GM12878 (cell line): ENCODE data around the gene TVP23C. TPM values are rescaled to one million over a fixed set of nuclear protein-coding genes. Genes with fewer than 3 reads are reported as not detected.
"Not testable (repeated sequence)": the region's sequence is repeated elsewhere in the genome, so short reads cannot be mapped to it uniquely, and the experiment has no call there.

Source experiments
- ATAC-seq: fragments of 200-7000 bp; cut with Tn5 transposase; 3 replicates; pipeline ENCODE4 v1.9.1; 2020; ENCODE audit warnings: mild to moderate bottlenecking, moderate library complexity
- BruUV-seq: library from RNA; stranded (reverse); fragments of 400-500 nt; replicated peaks from 2 replicates; lab custom pipeline; 2021; lab: Mats Ljungman, UMichigan
- CTCF ChIA-PET: fragments of 300-600 bp; sonication (Branson Sonifier 250); formaldehyde crosslinking; extraction: SDS; loops from one replicate; lab custom pipeline; 2021; ENCODE audit warnings: inconsistent platforms; lab: Yijun Ruan, JAX
- POLR2A ChIA-PET: fragments of 350-600 bp; formaldehyde crosslinking; extraction: SDS; loops from one replicate; lab custom pipeline; 2021; ENCODE audit warnings: inconsistent platforms; lab: Charles Lee
- RAD21 ChIA-PET: fragments of 300-600 bp; sonication (Branson Sonifier 250); formaldehyde crosslinking; loops from one replicate; lab custom pipeline; 2023; ENCODE audit warnings: antibody characterized with exemption; ENCODE audit not compliant: unreplicated experiment; lab: Charles Lee
- SMC1A ChIA-PET: fragments of 300-600 bp; sonication (Branson Sonifier 250); formaldehyde crosslinking; loops from one replicate; lab custom pipeline; 2023; ENCODE audit not compliant: unreplicated experiment, uncharacterized antibody; lab: Charles Lee
- DNase-seq: peaks from one replicate; pipeline ENCODE4 v3.0.0-alpha.2; 2011; ENCODE audit warnings: low read depth, low spot score
- FAIRE-seq: peaks from 3 replicates; lab custom pipeline; 2011; peaks lifted over from hg19 to GRCh38; lab: Jason Lieb, UNC
- H2AFZ ChIP-seq: 2 replicates; pipeline ENCODE4 v1.6.0; 2011; ENCODE audit warnings: low read depth, low read length, control low read depth; ENCODE audit not compliant: control insufficient read depth
- H3K27ac ChIP-seq: 2 replicates; pipeline ENCODE4 v1.5.1; 2011; ENCODE audit warnings: control low read depth; ENCODE audit not compliant: control insufficient read depth, insufficient read depth
- H3K27me3 ChIP-seq, 2 experiments: replicated peaks in 1 of 2; 2 replicates each; pipeline versions ENCODE4 v1.6.0 to v1.6.1; 2011; ENCODE audit warnings: low read length in 1 of 2; ENCODE audit not compliant: control insufficient read depth in 2 of 2, insufficient read depth in 2 of 2
- H3K36me3 ChIP-seq, 2 experiments: 2 replicates each; pipeline ENCODE4 v1.5.1; 2011; ENCODE audit warnings: low read length in 1 of 2; ENCODE audit not compliant: control insufficient read depth in 2 of 2, insufficient read depth in 2 of 2
- H3K4me1 ChIP-seq: 2 replicates; pipeline ENCODE4 v1.6.1; 2011; ENCODE audit warnings: mild to moderate bottlenecking, low read length, moderate library complexity, mixed read lengths; ENCODE audit not compliant: control insufficient read depth, insufficient read depth
- H3K4me2 ChIP-seq: 2 replicates; pipeline ENCODE4 v1.6.0; 2011; ENCODE audit warnings: control low read depth; ENCODE audit not compliant: control insufficient read depth, insufficient read depth
- H3K4me3 ChIP-seq: fragments of 200-600 bp; sonication (generic); 2 replicates; pipeline ENCODE4 v1.5.1; 2016
- H3K79me2 ChIP-seq: 2 replicates; pipeline ENCODE4 v1.6.0; 2011; ENCODE audit warnings: low read length; ENCODE audit not compliant: control insufficient read depth, insufficient read depth
- H3K9ac ChIP-seq: 2 replicates; pipeline ENCODE4 v1.8.0; 2011; ENCODE audit warnings: low read length, control low read depth, mixed read lengths; ENCODE audit not compliant: control insufficient read depth, insufficient read depth
- H3K9me3 ChIP-seq: replicated peaks from 3 replicates; pipeline ENCODE4 v1.5.1; 2011; ENCODE audit warnings: mild to moderate bottlenecking, low read length; ENCODE audit not compliant: control insufficient read depth, insufficient read depth
- H4K20me1 ChIP-seq: 2 replicates; pipeline ENCODE4 v1.6.0; 2011; ENCODE audit not compliant: control insufficient read depth, insufficient read depth
- WGBS: methylation state at CpG from one replicate; pipeline ENCODE4 v1.1.6; 2016; ENCODE audit warnings: low lambda C conversion rate; ENCODE audit not compliant: insufficient replicate concordance, insufficient coverage; ENCODE audit errors: missing lambda C conversion rate; 5-methylcytosine and 5-hydroxymethylcytosine counted together
- in situ Hi-C: fragments of 300-500 bp; cut with MboI; formaldehyde crosslinking; loops from 9 replicates; pipeline ENCODE4 v1.14.3; 2018; ENCODE audit warnings: mixed read lengths
- intact Hi-C: fragments of 100-400 bp; cut with micrococcal nuclease; formaldehyde crosslinking; loops from one replicate; pipeline ENCODE4 v1.14.2; 2022; ENCODE audit not compliant: unreplicated experiment
- polyA plus RNA-seq, 11 experiments: library from polyadenylated mRNA; depleted of rRNA in 4 of 11; unstranded in 6 of 11; stranded (reverse) in 5 of 11; fragments of >200 nt; fragmentation: Nextera tagmentation in 4 of 11; fragmentation: Illumina TruSeq in 1 of 11; extraction: Ambion mirVana in 4 of 11; extraction: Trizol in 1 of 11; gene quantifications; 1 replicate in 1 of 11; 2 replicates in 10 of 11; pipeline versions ENCODE4 v1.2.1 to v1.2.3, GENCODE V29; 2011 to 2016; ENCODE audit warnings: inconsistent platforms in 2 of 11, missing spikeins in 2 of 11, low read depth in 1 of 11
- total RNA-seq, 4 experiments: library from RNA; depleted of rRNA in 3 of 4; stranded (reverse); fragments of >200 nt in 3 of 4; fragmentation: Illumina TruSeq in 1 of 4; extraction: Trizol in 1 of 4; gene quantifications; 2 replicates each; pipeline versions ENCODE4 v1.2.1 to v1.2.3, GENCODE V29; 2013 to 2021

TVP23C gene
- total and polyA plus RNA-seq, 10 of the 15 experiments (the other 5 are each of a cell fraction or from before 2014, with no cell fraction given), result 0.42 to 5.0 (median 2.7) TPM

DNA sequence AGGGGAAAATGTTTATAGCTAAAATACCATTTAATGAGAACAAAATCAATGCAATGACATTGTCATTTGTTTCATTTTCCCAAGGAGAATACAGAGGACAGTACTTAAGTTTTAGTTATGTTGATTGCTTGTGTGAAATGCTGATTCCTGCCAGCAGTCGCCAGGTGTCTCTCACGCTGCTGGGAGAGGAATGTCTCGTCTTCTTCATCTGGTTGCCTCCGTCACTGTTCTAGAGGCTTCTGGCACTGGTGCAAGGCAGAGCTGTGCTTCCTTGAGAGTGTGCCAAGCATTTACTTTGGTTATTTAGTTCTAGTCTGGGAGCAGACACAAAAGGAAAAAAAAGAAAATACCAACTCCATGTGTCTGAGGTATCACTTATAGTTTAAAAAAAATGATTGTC lies 10.6 kb upstream of the TVP23C start:
- H3K9ac ChIP-seq, H3K79me2 ChIP-seq, CTCF ChIA-PET, DNase-seq, FAIRE-seq, H3K4me3 ChIP-seq, H3K27ac ChIP-seq, RAD21 ChIA-PET, POLR2A ChIA-PET, H3K36me3 ChIP-seq, H2AFZ ChIP-seq, intact Hi-C loops, H3K4me2 ChIP-seq, SMC1A ChIA-PET, BruUV-seq, H3K4me1 ChIP-seq, H3K27me3 ChIP-seq, H4K20me1 ChIP-seq, ATAC-seq, H3K9me3 ChIP-seq: not testable (repeated sequence)
- in situ Hi-C loops, result loop anchor here (25.0 kb wide), 1 partner anchor 413 kb away; the partner anchor contains the start of genes TTC19 and ZSWIM7
- 49% methylated on average over 4 of the region's 4 CpGs for WGBS

DNA sequence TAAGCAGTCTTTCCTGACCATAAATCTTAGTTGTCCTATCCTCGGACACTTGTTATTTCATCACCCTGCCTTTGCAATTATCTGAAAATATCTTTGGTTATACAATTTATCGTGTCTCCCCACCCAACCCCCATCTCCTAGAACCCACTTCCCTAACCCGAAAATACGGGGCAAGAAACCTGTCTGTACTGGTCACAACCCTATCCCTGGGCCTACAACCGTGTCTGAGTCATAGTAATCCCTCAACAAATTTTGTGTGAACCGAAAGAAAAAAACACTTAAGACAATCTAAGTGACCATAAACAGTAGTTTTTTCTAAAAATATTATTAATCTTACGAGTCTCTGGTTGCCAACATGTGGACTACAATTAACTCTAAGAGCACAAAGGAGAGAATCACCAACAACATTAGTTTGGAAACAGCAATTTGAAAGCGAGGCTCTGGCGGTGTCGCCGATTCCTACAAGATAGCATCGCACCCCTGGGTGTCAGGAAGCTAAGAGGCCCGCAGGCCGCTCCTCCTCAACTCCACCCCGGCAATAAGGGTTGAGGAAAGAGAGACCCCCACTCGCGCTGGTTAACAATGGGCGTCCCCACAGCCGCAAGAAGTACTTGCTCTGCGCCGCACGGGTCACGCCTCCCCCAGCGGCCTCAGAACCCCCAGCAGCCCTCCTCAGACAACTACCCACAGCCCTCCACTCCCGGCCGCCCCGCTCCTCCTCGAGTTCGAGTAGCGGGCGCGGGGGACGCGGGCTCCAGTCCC lies 489 bp downstream of the TVP23C start:
- H3K36me3 ChIP-seq, H3K27me3 ChIP-seq, RAD21 ChIA-PET, H3K9ac ChIP-seq, CTCF ChIA-PET, H3K4me2 ChIP-seq, H3K9me3 ChIP-seq, H3K4me1 ChIP-seq, DNase-seq, H3K79me2 ChIP-seq, BruUV-seq, POLR2A ChIA-PET, H3K27ac ChIP-seq, intact Hi-C loops, SMC1A ChIA-PET, FAIRE-seq, H4K20me1 ChIP-seq: not testable (repeated sequence)
- in situ Hi-C loops, result loop anchor here (25.0 kb wide), 1 partner anchor 425 kb away; the partner anchor contains the start of genes TTC19 and ZSWIM7
- H3K4me3 ChIP-seq, result peak overlapping the region; percentile 60
- H2AFZ ChIP-seq, result peak overlapping the region; percentile 51; the same call in 1 of the 2 replicates
- 50% methylated on average over 10 of the region's 34 CpGs for WGBS
- peak; percentile 63 for ATAC-seq

DNA sequence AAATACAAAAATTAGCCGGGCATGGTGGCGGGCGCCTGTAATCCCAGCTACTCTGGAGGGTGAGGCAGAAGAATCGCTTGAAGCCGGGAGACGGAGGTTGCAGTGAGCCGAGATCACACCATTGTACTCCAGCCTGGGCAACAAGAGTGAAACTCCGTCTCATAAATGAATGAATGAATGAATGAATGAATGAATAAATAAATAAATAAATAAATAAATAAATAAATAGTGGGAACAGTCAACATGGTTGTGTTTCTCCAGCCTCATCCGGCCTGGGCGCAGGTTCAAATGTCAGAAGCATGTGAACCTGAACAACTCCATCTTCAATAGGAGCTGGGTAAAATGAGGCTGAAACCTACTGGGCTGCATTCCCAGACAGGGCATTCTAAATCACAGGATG lies 1.8 kb downstream of the TVP23C start:
- intact Hi-C loops, H3K4me2 ChIP-seq, H3K36me3 ChIP-seq, H3K79me2 ChIP-seq, ATAC-seq, H4K20me1 ChIP-seq, H3K4me1 ChIP-seq, H2AFZ ChIP-seq, CTCF ChIA-PET, H3K4me3 ChIP-seq, FAIRE-seq, POLR2A ChIA-PET, BruUV-seq, H3K9ac ChIP-seq, H3K27me3 ChIP-seq, SMC1A ChIA-PET, H3K27ac ChIP-seq, DNase-seq, H3K9me3 ChIP-seq: not testable (repeated sequence)
- in situ Hi-C loops, result loop anchor here (25.0 kb wide), 1 partner anchor 426 kb away; the partner anchor contains the start of genes TTC19 and ZSWIM7
- WGBS, result 83% methylated on average over 10 of the region's 10 CpGs
- RAD21 ChIA-PET, result interaction anchor here (0.5 kb wide), 1 partner anchor 117 kb away, joined by 3 read pairs; no protein-coding TSS in a partner anchor
